HCT116 (cell line): ENCODE data around the gene ABCC1. TPM values are rescaled to one million over a fixed set of nuclear protein-coding genes. Genes with fewer than 3 reads are reported as not detected.

Source experiments
- ATAC-seq: fragments of 200-7000 bp; cut with Tn5 transposase; 2 replicates; pipeline ENCODE4 v1.9.1; 2020; ENCODE audit warnings: mild to moderate bottlenecking, moderate library complexity
- BruUV-seq: library from RNA; stranded (reverse); fragments of 400-500 nt; replicated peaks from 2 replicates; lab custom pipeline; 2021; lab: Mats Ljungman, UMichigan
- CTCF ChIA-PET: fragments of 300-600 bp; sonication (Branson Sonifier 250); formaldehyde crosslinking; loops from one replicate; lab custom pipeline; 2021; ENCODE audit warnings: antibody characterized with exemption; lab: Charles Lee
- POLR2A ChIA-PET: fragments of 300-600, 350-600 bp; sonication (Branson Sonifier 250); formaldehyde crosslinking; loops from one replicate; lab custom pipeline; 2021; ENCODE audit warnings: antibody characterized with exemption; lab: Charles Lee
- RAD21 ChIA-PET, 2 experiments: fragments of 300-600 bp; sonication (Branson Sonifier 250); formaldehyde crosslinking; loops; one replicate each; lab custom pipeline; 2023; ENCODE audit warnings: low total read pairs in 2 of 2; ENCODE audit not compliant: uncharacterized antibody in 2 of 2, unreplicated experiment in 2 of 2, low non-redundant PET in 1 of 2; lab: Charles Lee
- DNase-seq: peaks from one replicate; pipeline ENCODE4 v3.0.0-alpha.2; 2010; ENCODE audit warnings: low read depth, low spot score
- H2AFZ ChIP-seq: fragments of 200-600 bp; shearing (Covaris generic), sonication (generic); 2 replicates; pipeline ENCODE4 v1.6.1; 2017; ENCODE audit warnings: low read depth, mixed run types, mixed read lengths, antibody characterized with exemption, low read length; ENCODE audit not compliant: poor library complexity, severe bottlenecking
- H3K27ac ChIP-seq: 2 replicates; pipeline ENCODE4 v1.5.1; 2012; ENCODE audit warnings: low read depth, low read length
- H3K27me3 ChIP-seq: fragments of 200-600 bp; sonication (generic); 2 replicates; pipeline ENCODE4 v1.6.1; 2016; ENCODE audit warnings: mixed run types, low read length, mixed read lengths; ENCODE audit not compliant: insufficient read depth
- H3K36me3 ChIP-seq, 2 experiments: fragments of 200-500 bp in 1 of 2; fragments of 200-600 bp in 1 of 2; sonication (Bioruptor generic) in 1 of 2; sonication (generic) in 1 of 2; 2 replicates each; pipeline versions ENCODE4 v1.5.1 to v1.6.1; 2014 to 2016; ENCODE audit warnings: low read length in 2 of 2, inconsistent platforms in 1 of 2, mixed read lengths in 1 of 2, mixed run types in 1 of 2; ENCODE audit not compliant: insufficient read depth in 2 of 2, control insufficient read depth in 1 of 2
- H3K4me1 ChIP-seq, 2 experiments: fragments of 200-600 bp in 1 of 2; sonication (generic) in 1 of 2; 2 replicates each; pipeline versions ENCODE4 v1.5.1 to v1.6.1; 2012 to 2017; ENCODE audit warnings: low read length in 2 of 2, inconsistent platforms in 1 of 2, mild to moderate bottlenecking in 1 of 2, mixed read lengths in 1 of 2, mixed run types in 1 of 2, moderate library complexity in 1 of 2; ENCODE audit not compliant: insufficient read depth in 2 of 2, control insufficient read depth in 1 of 2
- H3K4me2 ChIP-seq: fragments of 200-600 bp; sonication (generic); 2 replicates; pipeline ENCODE4 v1.6.1; 2017; ENCODE audit warnings: mixed run types, low read length, mixed read lengths
- H3K4me3 ChIP-seq, 2 experiments: fragments of 200-600 bp in 1 of 2; sonication (generic) in 1 of 2; replicated peaks in 1 of 2; 2 replicates each; pipeline ENCODE4 v1.5.1; 2011 to 2016; ENCODE audit warnings: low read length in 2 of 2, control low read depth in 1 of 2, low read depth in 1 of 2, mild to moderate bottlenecking in 1 of 2, mixed read lengths in 1 of 2, mixed run types in 1 of 2
- H3K79me2 ChIP-seq: fragments of 200-600 bp; sonication (generic); 2 replicates; pipeline ENCODE4 v1.6.1; 2017; ENCODE audit warnings: mild to moderate bottlenecking, mixed run types, low read length, moderate library complexity, mixed read lengths; ENCODE audit not compliant: insufficient read depth
- H3K9ac ChIP-seq: fragments of 200-600 bp; sonication (generic); 2 replicates; pipeline ENCODE4 v1.6.1; 2016; ENCODE audit warnings: low read length, mixed read lengths
- H3K9me2 ChIP-seq: fragments of 200-600 bp; sonication (generic), shearing (Covaris generic); 2 replicates; pipeline ENCODE4 v1.6.1; 2017; ENCODE audit warnings: mixed run types, mild to moderate bottlenecking, moderate library complexity; ENCODE audit not compliant: insufficient read depth
- H3K9me3 ChIP-seq, 2 experiments: fragments of 200-500 bp in 1 of 2; fragments of 200-600 bp in 1 of 2; sonication (Bioruptor generic) in 1 of 2; sonication (generic) in 1 of 2; 2 replicates each; pipeline ENCODE4 v1.6.1; 2014 to 2017; ENCODE audit warnings: low read length in 2 of 2, mixed read lengths in 2 of 2, inconsistent platforms in 1 of 2, low read depth in 1 of 2, mild to moderate bottlenecking in 1 of 2, mixed run types in 1 of 2, moderate library complexity in 1 of 2; ENCODE audit not compliant: control insufficient read depth in 1 of 2, insufficient read depth in 1 of 2
- H4K20me1 ChIP-seq: fragments of 200-600 bp; sonication (generic), shearing (Covaris generic); 2 replicates; pipeline ENCODE4 v1.6.1; 2017; ENCODE audit warnings: mixed run types, mild to moderate bottlenecking, moderate library complexity; ENCODE audit not compliant: insufficient read depth
- ATF3 ChIP-seq: IDR thresholded peaks from 2 replicates; pipeline ENCODE4 v1.6.1; 2012
- CBX3 ChIP-seq: IDR thresholded peaks from 2 replicates; pipeline ENCODE4 v1.6.1; 2012; ENCODE audit warnings: low read depth
- CEBPB ChIP-seq: IDR thresholded peaks from 2 replicates; pipeline ENCODE4 v1.6.1; 2012; ENCODE audit warnings: low read depth
- MAX ChIP-seq: IDR thresholded peaks from 2 replicates; pipeline ENCODE4 v1.6.1; 2012
- POLR2A ChIP-seq: IDR thresholded peaks from 2 replicates; pipeline ENCODE4 v1.7.0; 2011; ENCODE audit warnings: borderline replicate concordance; ENCODE audit not compliant: insufficient read depth, insufficient read length; ENCODE audit errors: extremely low read depth
- REST ChIP-seq: IDR thresholded peaks from 2 replicates; pipeline ENCODE4 v1.6.1; 2012; ENCODE audit warnings: low read depth
- SIN3A ChIP-seq: IDR thresholded peaks from 2 replicates; pipeline ENCODE4 v1.6.1; 2012; ENCODE audit warnings: low read depth
- SRF ChIP-seq: IDR thresholded peaks from 2 replicates; pipeline ENCODE4 v1.6.1; 2012; ENCODE audit warnings: low read depth
- TCF7L2 ChIP-seq: IDR thresholded peaks from 2 replicates; pipeline ENCODE4 v1.7.0; 2011; ENCODE audit warnings: borderline replicate concordance, inconsistent platforms; ENCODE audit not compliant: insufficient read depth, insufficient read length; ENCODE audit errors: extremely low read depth
- YY1 ChIP-seq: IDR thresholded peaks from 2 replicates; pipeline ENCODE4 v1.6.1; 2011; ENCODE audit warnings: low read length, low read depth, moderate library complexity, mild to moderate bottlenecking; ENCODE audit not compliant: insufficient replicate concordance; ENCODE audit errors: extremely low read depth
- ZBTB33 ChIP-seq: IDR thresholded peaks from 2 replicates; pipeline ENCODE4 v1.6.1; 2011; ENCODE audit warnings: mild to moderate bottlenecking, low read length, moderate library complexity; ENCODE audit not compliant: insufficient replicate concordance; ENCODE audit errors: extremely low read depth
- ZFX ChIP-seq: fragments of 450-650 bp; IDR thresholded peaks from 2 replicates; pipeline ENCODE4 v1.6.1; 2017
- ZNF274 ChIP-seq: fragments of 200-500 bp; sonication (Bioruptor generic); IDR thresholded peaks from 2 replicates; pipeline ENCODE4 v1.6.1; 2014; ENCODE audit warnings: mild to moderate bottlenecking, low read depth, low read length, inconsistent platforms
- intact Hi-C: fragments of 100-400 bp; cut with micrococcal nuclease; formaldehyde crosslinking; loops from 2 replicates; pipeline ENCODE4 v1.10.0; 2022
- total RNA-seq: library from RNA; stranded (reverse); gene quantifications from one replicate; pipeline ENCODE4 v1.2.1, GENCODE V29; 2021; ENCODE audit not compliant: unreplicated experiment

The ABCC1 gene
- total RNA-seq, 1 experiment from 2014 or later, result 61.9 TPM

GRCh38 chr16:15928261-15929104 is 20.9 kb upstream of the ABCC1 start:
- ChIA-PET POLR2A (interaction anchor here (0.9 kb wide), 1 partner anchor 40 kb away, joined by 3 read pairs; the partner anchor contains the start of gene CEP20), CTCF (no interaction called here)
- Histone ChIP-seq H3K27ac (no peak overlapping the region), H3K9ac (no peak overlapping the region), H3K4me3 (no peak overlapping the region), H3K9me2 (no peaks in the 10 kb centered on the region), H2AFZ (no peak overlapping the region), H3K9me3 (no peaks in the 10 kb centered on the region), H3K27me3 (no peaks in the 10 kb centered on the region), H3K36me3 (no peaks in the 10 kb centered on the region), H3K4me2 (no peak overlapping the region), H4K20me1 (no peaks in the 10 kb centered on the region)
- intact Hi-C loops, result no loop called here
- no TSS peak for BruUV-seq
- DNase-seq (no peak), ATAC-seq (no peak)
- TF ChIP-seq CEBPB (0 out of 2 replicates have a peak, but pooled peaks have one; percentile 19), SIN3A (no peak), MAX (no peak)
- TF ChIP-seq, all 23 proteins: peak for 1
- RAD21 ChIA-PET, result no interaction called here
- Histone ChIP-seq H3K4me1 (peaks cover 0 to 4% of the 10 kb centered on the region in 2 experiments; a peak in 2 of 4 replicates), H3K79me2 (no peaks in the 10 kb centered on the region)

- POLR2A ChIA-PET, result interaction anchor here (1.0 kb wide), 1 partner anchor 12 kb away, joined by 4 read pairs; no protein-coding TSS in a partner anchor
- RAD21 ChIA-PET, result no interaction called here
- H3K27ac ChIP-seq, result no peak overlapping the region
- ATAC-seq (no peak), DNase-seq (no peak)
- no peaks in the 10 kb centered on the region for H3K9me2 ChIP-seq
- CTCF ChIA-PET, result no interaction called here
- no peak overlapping the region for H3K9ac ChIP-seq
- H3K4me2 ChIP-seq, result no peak overlapping the region
- no peak overlapping the region for H3K4me3 ChIP-seq
- peaks cover 6% of the 10 kb centered on the region in 2 experiments; a peak in 2 of 4 replicates for H3K9me3 ChIP-seq
- H3K27me3 ChIP-seq, result no peaks in the 10 kb centered on the region
- no peaks in the 10 kb centered on the region for H3K79me2 ChIP-seq
- intact Hi-C loops, result no loop called here
- H4K20me1 ChIP-seq, result no peaks in the 10 kb centered on the region
- H3K36me3 ChIP-seq, result no peaks in the 10 kb centered on the region
- H3K4me1 ChIP-seq, result peaks cover 0 to 4% of the 10 kb centered on the region in 2 experiments; a peak in 2 of 4 replicates
- BruUV-seq, result no TSS peak
- H2AFZ ChIP-seq, result no peak overlapping the region
- TF ChIP-seq ZBTB33 (no peak), YY1 (no peak), CBX3 (no peak), ZNF274 (no peak), ATF3 (no peak), SRF (no peak), POLR2A (no peak), CEBPB (no peak), ZFX (no peak), REST (no peak), TCF7L2 (no peak)
Measured at GRCh38 chr16:15932939-15933338, 16.5 kb upstream of the ABCC1 start.
